Stomach (tissue), 4 donors: ENCODE measurements around the gene KRT14.
"Not testable (repeated sequence)": the region's sequence is repeated elsewhere in the genome, so short reads cannot be mapped to it uniquely, and the experiment has no call there.

Source experiments
- CTCF ChIP-seq, 7 experiments: fragments of 450-650 bp in 4 of 7; fragments of 200-600 bp in 3 of 7; sonication (generic) in 3 of 7; IDR thresholded peaks; one replicate each; pipeline ENCODE4 v1.5.1; 2016 to 2019; ENCODE audit warnings: antibody characterized with exemption in 7 of 7, control low read depth in 2 of 7, mild to moderate bottlenecking in 1 of 7
- EP300 ChIP-seq: sonication (generic); formaldehyde crosslinking; IDR thresholded peaks from one replicate; pipeline ENCODE4 v1.6.1; 2017; ENCODE audit warnings: antibody characterized with exemption
- POLR2A ChIP-seq, 4 donors: fragments of 450-650 bp; IDR thresholded peaks; one replicate each; pipeline ENCODE4 v1.6.1; 2016; ENCODE audit warnings: antibody characterized with exemption in 4 of 4, control low read depth in 2 of 4, mild to moderate bottlenecking in 1 of 4, moderate library complexity in 1 of 4
- POLR2AphosphoS5 ChIP-seq, 3 donors: sonication (generic); formaldehyde crosslinking; IDR thresholded peaks; one replicate each; pipeline ENCODE4 v1.6.1; 2016; ENCODE audit warnings: antibody characterized with exemption in 3 of 3

- TF ChIP-seq CTCF (IDR thresholded peaks at IDR 0.05); EP300; POLR2A (IDR thresholded peaks at IDR 0.05); POLR2AphosphoS5 (IDR thresholded peaks at IDR 0.05): not testable (repeated sequence)
Measured at GRCh38 chr17:41616486-41616885, 29.8 kb upstream of the KRT14 start.
